ENCODE measurements around the gene LMF1. TPM values are rescaled to one million over a fixed set of nuclear protein-coding genes. Genes with fewer than 3 reads are reported as not detected.
A peak's percentile ranks its signal among the peaks of the same experiment; 100 is the strongest.

Gene LMF1
- polyA plus RNA-seq, 3 donors = 5.9 to 14.7 (median 10.6) TPM

DNA sequence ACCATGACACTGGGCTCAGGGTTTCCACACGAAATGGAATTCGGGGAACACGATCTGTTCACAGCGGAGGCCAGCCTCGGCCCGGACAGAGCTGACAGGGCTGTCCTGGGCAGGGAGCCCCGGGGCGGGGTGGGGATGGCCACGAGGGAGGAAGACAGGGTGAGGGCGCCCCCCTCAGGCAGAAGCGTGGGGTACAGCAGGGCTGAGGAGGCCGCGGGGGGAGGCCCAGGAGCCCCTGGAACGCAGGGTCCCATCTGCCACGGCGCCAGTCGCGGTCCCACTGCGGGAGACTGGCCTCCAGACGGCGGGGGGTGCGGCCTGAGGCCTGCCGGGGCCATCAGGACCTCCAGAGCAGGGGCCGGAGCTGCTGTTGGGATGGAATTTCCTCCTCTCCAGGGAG, 75.9 kb downstream of the LMF1 start:
- Histone ChIP-seq H3K9ac (ENCODE audit: insufficient read depth, low read length, poor library complexity, severe bottlenecking) (no peak overlapping the region), H3K36me3 (replicated peaks in 1 of 2; ENCODE audit: control insufficient read depth in 1 of 2, insufficient read depth in 2 of 2, low read length in 2 of 2) (peaks cover 0 to 2% of the 10 kb centered on the region in 2 donors), H3K4me3 (replicated peaks in 1 of 3; ENCODE audit: low read depth in 2 of 3, low read length in 3 of 3) (no peak overlapping the region), H2AFZ (ENCODE audit: insufficient read depth, low read depth, low read length, poor library complexity, severe bottlenecking) (no peak overlapping the region), H4K20me1 (ENCODE audit: insufficient read depth, low read length) (no peaks in the 10 kb centered on the region), H3K4me2 (replicated peaks; ENCODE audit: extremely low read depth, low read length, poor library complexity, severe bottlenecking) (no peak overlapping the region), H3K79me2 (ENCODE audit: insufficient read depth, low read length) (no peaks in the 10 kb centered on the region), H3K27ac (ENCODE audit: low read depth in 1 of 2, low read length in 2 of 2) (no peak overlapping the region), H3K27me3 (ENCODE audit: control insufficient read depth in 2 of 2, insufficient read depth in 2 of 2, low read length in 2 of 2) (no peaks in the 10 kb centered on the region), H3K4me1 (ENCODE audit: control insufficient read depth in 1 of 2, insufficient read depth in 2 of 2, low read length in 2 of 2) (no peaks in the 10 kb centered on the region), H3K9me3 (replicated peaks in 1 of 2; ENCODE audit: control insufficient read depth in 1 of 2, insufficient read depth in 1 of 2, low read length in 2 of 2) (no peaks in the 10 kb centered on the region)
- DNase-seq = no peak
- 97% methylated on average over 23 of the region's 24 CpGs for WGBS (ENCODE audit: insufficient coverage)
- intact Hi-C loops (cut with micrococcal nuclease) = no loop called here
- TF ChIP-seq, protein P1, sequence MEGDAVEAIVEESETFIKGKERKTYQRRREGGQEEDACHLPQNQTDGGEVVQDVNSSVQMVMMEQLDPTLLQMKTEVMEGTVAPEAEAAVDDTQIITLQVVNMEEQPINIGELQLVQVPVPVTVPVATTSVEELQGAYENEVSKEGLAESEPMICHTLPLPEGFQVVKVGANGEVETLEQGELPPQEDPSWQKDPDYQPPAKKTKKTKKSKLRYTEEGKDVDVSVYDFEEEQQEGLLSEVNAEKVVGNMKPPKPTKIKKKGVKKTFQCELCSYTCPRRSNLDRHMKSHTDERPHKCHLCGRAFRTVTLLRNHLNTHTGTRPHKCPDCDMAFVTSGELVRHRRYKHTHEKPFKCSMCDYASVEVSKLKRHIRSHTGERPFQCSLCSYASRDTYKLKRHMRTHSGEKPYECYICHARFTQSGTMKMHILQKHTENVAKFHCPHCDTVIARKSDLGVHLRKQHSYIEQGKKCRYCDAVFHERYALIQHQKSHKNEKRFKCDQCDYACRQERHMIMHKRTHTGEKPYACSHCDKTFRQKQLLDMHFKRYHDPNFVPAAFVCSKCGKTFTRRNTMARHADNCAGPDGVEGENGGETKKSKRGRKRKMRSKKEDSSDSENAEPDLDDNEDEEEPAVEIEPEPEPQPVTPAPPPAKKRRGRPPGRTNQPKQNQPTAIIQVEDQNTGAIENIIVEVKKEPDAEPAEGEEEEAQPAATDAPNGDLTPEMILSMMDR (IDR thresholded peaks at IDR 0.05) = peak; percentile 15
- Mint-ChIP-seq H3K36me3 (peaks cover 5 to 7% of the 10 kb centered on the region in 2 donors), H3K4me1 (no peaks in the 10 kb centered on the region), H3K27ac (no peak overlapping the region), H3K9me3 (no peaks in the 10 kb centered on the region), H3K27me3 (ENCODE audit: low read depth in 3 of 3) (peaks cover 0 to 2% (median 0%) of the 10 kb centered on the region in 3 donors), H3K4me3 (no peak overlapping the region)

DNA sequence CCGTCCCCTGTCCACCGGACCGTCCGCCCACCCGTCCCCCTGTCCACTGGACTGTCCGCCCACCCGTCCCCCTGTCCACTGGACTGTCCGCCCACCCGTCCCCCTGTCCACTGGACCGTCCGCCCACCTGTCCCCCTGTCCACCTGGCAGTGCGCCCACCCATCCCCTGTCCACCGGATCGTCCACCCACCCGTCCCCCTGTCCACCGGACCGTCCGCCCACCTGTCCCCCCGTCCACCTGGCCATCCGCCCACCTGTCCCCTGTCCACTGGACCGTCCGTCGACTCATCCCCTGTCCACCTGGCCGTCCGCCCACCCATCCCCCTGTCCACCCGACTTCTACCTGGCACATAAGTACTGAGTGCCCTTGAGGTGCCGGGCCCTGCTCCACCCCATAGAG, 76.6 kb downstream of the LMF1 start:
- H3K27ac Mint-ChIP-seq = no peak overlapping the region
- Histone ChIP-seq H3K27ac (ENCODE audit: low read depth in 1 of 2, low read length in 2 of 2) (no peak overlapping the region), H3K4me2 (replicated peaks; ENCODE audit: extremely low read depth, low read length, poor library complexity, severe bottlenecking) (no peak overlapping the region), H3K27me3 (ENCODE audit: control insufficient read depth in 2 of 2, insufficient read depth in 2 of 2, low read length in 2 of 2) (no peaks in the 10 kb centered on the region), H4K20me1 (ENCODE audit: insufficient read depth, low read length) (no peaks in the 10 kb centered on the region), H2AFZ (ENCODE audit: insufficient read depth, low read depth, low read length, poor library complexity, severe bottlenecking) (no peak overlapping the region), H3K9ac (ENCODE audit: insufficient read depth, low read length, poor library complexity, severe bottlenecking) (no peak overlapping the region), H3K36me3 (replicated peaks in 1 of 2; ENCODE audit: control insufficient read depth in 1 of 2, insufficient read depth in 2 of 2, low read length in 2 of 2) (peaks cover 0 to 2% of the 10 kb centered on the region in 2 donors), H3K9me3 (replicated peaks in 1 of 2; ENCODE audit: control insufficient read depth in 1 of 2, insufficient read depth in 1 of 2, low read length in 2 of 2) (no peaks in the 10 kb centered on the region), H3K4me3 (replicated peaks in 1 of 3; ENCODE audit: low read depth in 2 of 3, low read length in 3 of 3) (no peak overlapping the region), H3K79me2 (ENCODE audit: insufficient read depth, low read length) (no peaks in the 10 kb centered on the region), H3K4me1 (ENCODE audit: control insufficient read depth in 1 of 2, insufficient read depth in 2 of 2, low read length in 2 of 2) (no peaks in the 10 kb centered on the region)
- H3K9me3 Mint-ChIP-seq = no peaks in the 10 kb centered on the region
- no peaks in the 10 kb centered on the region for H3K4me1 Mint-ChIP-seq
- intact Hi-C loops (cut with micrococcal nuclease) = no loop called here
- DNase-seq = no peak
- TF ChIP-seq, protein P1 (IDR thresholded peaks at IDR 0.05) = no peak
- no peak overlapping the region for H3K4me3 Mint-ChIP-seq
- H3K36me3 Mint-ChIP-seq = peaks cover 5 to 7% of the 10 kb centered on the region in 2 donors
- 89% methylated on average over 18 of the region's 27 CpGs for WGBS (ENCODE audit: insufficient coverage)
- H3K27me3 Mint-ChIP-seq (ENCODE audit: low read depth in 3 of 3) = peaks cover 0 to 2% (median 0%) of the 10 kb centered on the region in 3 donors

Measured in CD14-positive monocyte (primary cell).